ENCODE data around the gene C2CD5. TPM values are rescaled to one million over a fixed set of nuclear protein-coding genes. Genes with fewer than 3 reads are reported as not detected.

The C2CD5 gene
- total RNA-seq, 1 experiment from 2014 or later = 15.9 TPM

GRCh38 chr12:22577667-22578066 lies 33.3 kb upstream of the C2CD5 start:
- in situ Hi-C loops (cut with HindIII; ENCODE audit: low pct_unique_long_range_greater_than_20kb, low sequenced_read_pairs) = no loop called here
- Histone ChIP-seq H3K4me3 (ENCODE audit: low read depth in 2 of 2, low read length in 2 of 2) (no peak overlapping the region), H3K27me3 (ENCODE audit: control insufficient read depth, insufficient read depth, low read length) (no peaks in the 10 kb centered on the region), H3K27ac (ENCODE audit: low read length) (no peak overlapping the region), H3K4me1 (ENCODE audit: control insufficient read depth, insufficient read depth, low read length) (no peaks in the 10 kb centered on the region), H3K9me3 (ENCODE audit: control insufficient read depth, insufficient read depth, low read depth, low read length) (no peaks in the 10 kb centered on the region), H3K36me3 (ENCODE audit: control insufficient read depth, insufficient read depth, low read length) (no peaks in the 10 kb centered on the region)
- no TSS peak for BruUV-seq (replicated peaks)
- ChIA-PET CTCF (no interaction called here), POLR2A (no interaction called here)
- DNase-seq (ENCODE audit: low read depth, low spot score) (no peak), ATAC-seq (no peak)
- TF ChIP-seq SIN3A (IDR thresholded peaks at IDR 0.05; ENCODE audit: borderline replicate concordance, insufficient read depth, low read depth, low read length) (no peak), CTCF (IDR thresholded peaks at IDR 0.05) (no peak), POLR2AphosphoS5 (IDR thresholded peaks at IDR 0.05; ENCODE audit: low read depth, low read length) (no peak), TCF7L2 (IDR thresholded peaks at IDR 0.05; ENCODE audit: low read depth, low read length) (no peak), REST (IDR thresholded peaks at IDR 0.05; ENCODE audit: insufficient read depth in 1 of 2, low read depth in 2 of 2, low read length in 1 of 2) (no peak)
- intact Hi-C loops (cut with micrococcal nuclease; ENCODE audit: unreplicated experiment) = no loop called here

GRCh38 chr12:22576473-22576872 lies 32.1 kb upstream of the C2CD5 start:
- Histone ChIP-seq H3K4me1 (ENCODE audit: control insufficient read depth, insufficient read depth, low read length) (no peaks in the 10 kb centered on the region), H3K27me3 (ENCODE audit: control insufficient read depth, insufficient read depth, low read length) (no peaks in the 10 kb centered on the region), H3K4me3 (ENCODE audit: low read depth in 2 of 2, low read length in 2 of 2) (no peak overlapping the region), H3K36me3 (ENCODE audit: control insufficient read depth, insufficient read depth, low read length) (no peaks in the 10 kb centered on the region), H3K9me3 (ENCODE audit: control insufficient read depth, insufficient read depth, low read depth, low read length) (no peaks in the 10 kb centered on the region), H3K27ac (ENCODE audit: low read length) (no peak overlapping the region)
- no peak for DNase-seq (ENCODE audit: low read depth, low spot score)
- no TSS peak for BruUV-seq (replicated peaks)
- TF ChIP-seq TCF7L2 (IDR thresholded peaks at IDR 0.05; ENCODE audit: low read depth, low read length) (no peak), SIN3A (IDR thresholded peaks at IDR 0.05; ENCODE audit: borderline replicate concordance, insufficient read depth, low read depth, low read length) (no peak), POLR2AphosphoS5 (IDR thresholded peaks at IDR 0.05; ENCODE audit: low read depth, low read length) (no peak), REST (IDR thresholded peaks at IDR 0.05; ENCODE audit: insufficient read depth in 1 of 2, low read depth in 2 of 2, low read length in 1 of 2) (no peak), CTCF (IDR thresholded peaks at IDR 0.05) (no peak)
- no peak for ATAC-seq
- CTCF ChIA-PET = no interaction called here
- in situ Hi-C loops (cut with HindIII; ENCODE audit: low pct_unique_long_range_greater_than_20kb, low sequenced_read_pairs) (no loop called here), intact Hi-C loops (cut with micrococcal nuclease; ENCODE audit: unreplicated experiment) (no loop called here)
- POLR2A ChIA-PET = no interaction called here
